ENCODE results near the gene GLI2.

GLI2 gene

GRCh38 chr2:120758181-120759144 lies 22.8 kb downstream of the GLI2 start:
- DNase-seq (ENCODE audit: low spot score): no peak

- no peak for DNase-seq (ENCODE audit: low spot score)
Measured at GRCh38 chr2:120759543-120760331, 24.1 kb downstream of the GLI2 start.

- no peak for DNase-seq (ENCODE audit: low spot score)
Measured at GRCh38 chr2:120760446-120761135, 24.9 kb downstream of the GLI2 start.

- no peak for DNase-seq (ENCODE audit: low spot score)
Measured at GRCh38 chr2:120761164-120761861, 25.6 kb downstream of the GLI2 start.

DNA sequence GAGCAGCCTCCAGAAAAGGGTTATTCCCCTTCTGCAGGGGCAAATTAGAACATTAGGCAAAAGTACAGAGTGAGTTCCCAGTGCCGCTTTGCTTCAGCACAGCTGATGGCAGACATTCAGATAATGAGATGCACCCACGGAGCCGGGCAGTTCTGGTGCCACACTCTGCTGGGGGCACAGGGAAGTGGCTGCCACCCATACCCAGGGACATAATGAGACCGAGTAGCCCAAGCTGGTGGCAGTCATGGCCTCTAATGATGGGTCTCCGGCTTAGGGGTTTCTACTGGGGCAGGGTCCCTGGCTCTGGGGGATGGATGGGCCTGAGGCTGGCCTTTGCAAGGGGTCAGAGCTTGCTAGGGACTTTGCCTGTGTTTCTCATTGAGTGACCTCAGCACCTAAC lies 26.2 kb downstream of the GLI2 start:
- DNase-seq (ENCODE audit: low spot score): no peak

DNA sequence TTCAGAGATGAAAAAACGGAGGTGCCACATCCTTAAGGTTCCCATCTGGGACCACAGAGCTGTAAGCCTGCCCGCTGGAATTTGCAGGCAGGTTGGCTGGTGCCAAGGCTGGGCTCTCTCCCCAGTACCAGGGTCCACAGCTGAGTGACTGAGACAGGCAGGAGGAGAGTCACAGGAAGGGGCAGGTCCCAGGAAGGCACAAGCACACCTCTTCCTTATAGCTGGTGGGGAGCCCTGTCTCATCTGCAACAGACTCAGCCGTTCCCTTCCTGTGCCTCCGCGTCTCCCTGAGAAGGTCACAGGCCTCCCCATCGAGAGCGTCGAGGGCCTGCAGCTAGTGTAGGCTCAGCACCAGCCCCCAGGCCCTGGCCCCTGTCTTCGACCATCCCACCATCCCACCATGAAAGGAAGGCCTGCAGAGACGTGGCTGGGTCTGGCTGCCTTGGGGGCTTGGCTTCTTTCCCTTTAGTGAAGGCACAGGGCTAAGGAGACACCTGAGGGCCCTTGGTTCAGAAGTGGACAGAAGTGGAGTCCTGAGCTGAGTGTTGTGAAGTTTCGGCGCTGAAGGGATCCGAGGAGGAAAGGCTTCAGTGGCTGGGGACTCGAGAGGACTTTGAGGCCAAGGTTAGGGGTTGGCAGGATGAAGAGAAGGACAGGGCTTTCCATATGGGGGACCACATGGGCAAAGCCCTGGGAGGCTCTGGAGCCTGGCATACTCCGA lies 26.8 kb downstream of the GLI2 start:
- no peak for DNase-seq (ENCODE audit: low spot score)

DNA sequence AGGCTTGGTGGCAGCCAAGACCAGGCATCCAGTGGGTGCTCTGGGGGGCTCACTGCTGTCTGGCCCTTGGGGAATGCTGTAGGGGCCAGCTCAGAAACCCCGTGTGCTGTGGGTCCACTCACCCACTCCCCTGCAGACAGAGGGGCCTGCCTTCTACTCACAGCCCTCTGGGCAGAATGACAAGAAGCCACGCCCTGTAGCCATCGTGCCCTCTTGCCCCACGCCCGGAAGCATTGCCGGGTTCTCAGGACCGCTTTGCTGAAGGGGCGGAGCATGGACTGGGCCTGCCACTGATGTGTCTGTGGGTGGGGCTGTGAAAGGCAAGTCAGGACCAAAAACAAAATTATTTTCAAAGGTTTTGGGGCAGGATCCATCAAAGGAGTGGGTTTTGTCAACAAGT lies 27.8 kb downstream of the GLI2 start:
- DNase-seq (ENCODE audit: low spot score): no peak

GRCh38 chr2:120763931-120764330 lies 28.3 kb downstream of the GLI2 start:
- no peak for DNase-seq (ENCODE audit: low spot score)

- no peak for DNase-seq (ENCODE audit: low spot score)
Measured at GRCh38 chr2:120764492-120764891, 28.8 kb downstream of the GLI2 start.

DNA sequence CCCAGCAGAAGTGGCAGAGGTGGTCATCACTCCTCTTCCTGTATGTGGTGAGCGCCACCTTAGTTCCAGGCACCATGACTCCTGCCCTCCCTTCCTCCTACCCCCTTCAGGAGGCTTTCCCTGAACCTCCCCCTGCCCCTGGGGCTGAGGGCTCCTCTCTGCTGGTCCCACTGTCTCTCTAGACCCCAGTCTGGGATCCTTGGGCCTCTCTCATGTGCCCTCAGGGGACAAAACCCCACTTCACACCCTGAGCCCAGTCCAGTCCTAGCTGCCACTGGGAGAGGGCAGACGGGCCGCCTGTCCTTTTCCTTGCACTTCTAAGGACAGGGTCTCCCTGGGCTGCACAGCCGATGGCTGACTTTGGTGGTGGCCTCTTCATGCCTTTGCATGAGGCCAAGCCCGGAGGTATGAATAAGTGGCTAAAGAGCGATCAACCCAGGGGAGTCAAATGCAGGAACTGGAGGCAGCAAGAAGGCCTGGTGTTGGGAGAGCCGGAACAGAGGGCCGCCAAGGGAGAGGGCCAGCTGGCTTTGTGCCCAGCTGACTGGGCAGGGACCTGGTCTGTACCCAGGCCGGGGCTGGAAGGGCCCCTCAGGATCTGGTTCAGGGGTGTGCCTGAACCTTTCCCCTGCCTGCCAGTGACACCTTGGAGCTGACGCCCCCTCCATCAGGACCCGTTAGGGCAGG lies 29.5 kb downstream of the GLI2 start:
- DNase-seq (ENCODE audit: low spot score): no peak

- DNase-seq (ENCODE audit: low spot score): no peak
Measured at GRCh38 chr2:120765678-120766469, 30.2 kb downstream of the GLI2 start.

DNA sequence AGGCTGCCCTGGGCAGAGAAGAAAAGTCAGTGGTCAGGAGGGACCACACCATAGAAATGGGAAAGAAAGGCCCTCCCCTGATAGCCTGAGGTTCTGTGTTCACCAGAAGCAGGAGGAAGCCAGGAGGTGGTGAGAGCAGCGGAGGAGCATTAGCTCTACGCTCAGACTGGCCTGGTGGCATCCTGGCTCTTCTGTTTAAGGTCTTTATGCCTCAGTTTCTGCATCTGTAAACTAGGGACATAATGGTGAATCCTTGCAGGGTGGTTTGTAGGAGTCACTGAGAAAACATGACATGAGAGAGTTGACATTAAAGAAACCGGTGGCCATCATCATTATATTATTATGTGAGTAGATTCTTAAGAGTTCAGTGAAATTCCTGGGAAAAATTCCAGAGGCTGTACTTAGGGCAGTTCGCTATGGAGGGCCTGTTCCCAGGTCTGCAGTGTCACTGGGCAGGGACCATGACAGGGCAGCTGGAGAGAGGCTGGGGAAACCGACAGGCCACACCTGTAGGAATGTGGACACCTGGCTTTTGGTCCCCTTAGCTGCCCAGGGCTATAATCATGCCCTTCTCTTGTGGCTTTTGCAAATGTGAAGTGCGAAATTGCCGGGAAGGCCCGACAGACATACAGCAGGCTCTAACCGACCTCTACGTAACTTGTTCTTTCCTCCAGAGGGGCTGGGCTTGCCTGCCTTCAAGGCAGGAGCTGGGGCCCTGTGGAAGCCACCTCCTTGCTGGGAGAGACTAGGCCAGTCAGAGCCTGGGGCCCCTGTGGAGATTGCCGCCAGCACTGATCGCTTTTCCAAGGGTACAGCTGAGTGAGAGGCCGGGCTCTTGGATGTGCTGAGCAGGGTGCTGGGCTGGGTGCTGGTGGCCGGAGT lies 31.0 kb downstream of the GLI2 start:
- DNase-seq (ENCODE audit: low spot score): no peak

- DNase-seq (ENCODE audit: low spot score): no peak
Measured at GRCh38 chr2:120767486-120768005, 31.9 kb downstream of the GLI2 start.

- DNase-seq (ENCODE audit: low spot score): no peak
Measured at GRCh38 chr2:120768112-120769048, 32.7 kb downstream of the GLI2 start.

- no peak for DNase-seq (ENCODE audit: low spot score)
Measured at GRCh38 chr2:120769076-120769786, 33.6 kb downstream of the GLI2 start.

DNA sequence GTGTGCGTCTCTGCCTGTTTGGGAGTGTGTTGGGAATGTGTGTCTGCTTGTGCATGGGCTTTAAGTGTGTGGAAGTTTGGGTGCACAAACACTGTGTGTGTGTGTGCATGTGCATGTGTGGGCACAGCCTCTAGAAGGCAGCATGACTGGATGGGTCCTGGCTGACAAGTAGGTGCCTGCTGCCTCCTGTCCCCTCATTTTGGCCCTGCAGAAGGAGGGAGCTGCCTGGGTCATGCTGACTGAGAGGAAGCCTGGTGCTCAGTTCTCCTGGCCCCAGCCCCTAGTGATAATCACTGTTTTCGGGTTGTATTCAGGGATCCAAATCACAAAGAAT lies 34.1 kb downstream of the GLI2 start:
- DNase-seq (ENCODE audit: low spot score): no peak

DNA sequence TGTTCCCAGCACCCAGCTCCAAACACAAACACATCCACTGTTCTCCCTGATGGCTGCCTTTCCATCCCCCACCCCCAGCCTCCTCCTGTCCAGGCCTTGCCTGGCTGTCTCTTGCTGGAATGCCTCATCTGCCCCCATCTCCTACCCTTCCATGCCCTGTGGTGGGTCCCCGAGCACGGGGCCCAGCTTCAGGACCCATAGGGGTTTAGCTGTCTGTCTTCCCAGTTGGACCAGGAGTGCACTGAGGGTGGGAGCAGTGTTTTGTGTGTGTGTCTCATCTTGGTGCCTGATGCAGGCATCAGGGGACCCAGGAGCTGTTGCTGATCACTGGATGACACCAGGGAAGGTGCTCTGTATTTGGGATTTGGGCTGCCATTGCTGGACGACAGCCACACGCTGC lies 34.5 kb downstream of the GLI2 start:
- DNase-seq (ENCODE audit: low spot score): no peak
